ENCODE measurements around the gene SCAF4. TPM values are rescaled to one million over a fixed set of nuclear protein-coding genes. Genes with fewer than 3 reads are reported as not detected.

The SCAF4 gene
- total and polyA plus RNA-seq, 2 of the 8 experiments (the other 6 are each of a cell fraction or from before 2014, with no cell fraction given): 28.9 to 55.1 TPM

DNA sequence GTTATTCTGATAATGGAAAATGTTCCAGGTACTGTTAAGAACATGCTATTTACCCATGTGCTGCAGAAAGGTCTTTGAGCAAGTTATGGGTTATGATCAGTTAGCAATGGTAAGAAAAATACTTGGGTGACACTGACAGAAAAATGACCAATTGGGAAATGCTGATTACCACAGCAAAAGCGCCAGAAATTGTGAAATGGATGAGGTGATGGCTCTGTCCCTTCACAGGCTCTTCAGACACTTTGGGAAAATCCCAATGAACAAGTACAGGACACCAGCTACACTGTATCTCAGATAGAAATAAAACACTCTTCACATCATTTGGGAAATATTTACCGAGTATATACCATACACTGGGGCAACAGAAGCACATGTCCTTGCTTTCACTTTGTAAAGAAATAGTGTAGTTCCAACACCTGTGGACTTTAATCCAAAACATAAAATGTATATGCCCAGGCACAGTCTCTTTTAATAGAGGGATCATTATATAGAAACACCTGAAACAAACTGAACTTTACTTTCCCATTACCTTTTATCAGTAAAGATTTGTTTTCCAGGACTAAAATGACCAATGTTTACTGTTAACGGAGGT is 58.5 kb downstream of the SCAF4 start (continued):
- TF ChIP-seq RXRA (IDR thresholded peaks at IDR 0.05; ENCODE audit: insufficient read depth, low read depth, low read length) (no peak), SAP30 (IDR thresholded peaks at IDR 0.05; ENCODE audit: insufficient read depth, insufficient replicate concordance, low read length) (no peak), CBX5 (IDR thresholded peaks at IDR 0.05; ENCODE audit: low read depth, low read length) (no peak)
